Chondrocyte (in vitro differentiated cells): ENCODE measurements around the gene FAM228B. TPM values are rescaled to one million over a fixed set of nuclear protein-coding genes. Genes with fewer than 3 reads are reported as not detected.

Experiments
- DNase-seq: peaks from one replicate; pipeline ENCODE4 v3.0.0; 2021; ENCODE audit warnings: mixed read lengths, low spot score
- H3K27ac Mint-ChIP-seq: one replicate; pipeline ENCODE4 v1.8.0; 2021; ENCODE audit warnings: mild to moderate bottlenecking, moderate library complexity, mixed read lengths; ENCODE audit not compliant: unreplicated experiment
- H3K27me3 Mint-ChIP-seq: 2 replicates; pipeline ENCODE4 v1.8.0; 2021; ENCODE audit warnings: low read depth, mixed read lengths
- H3K36me3 Mint-ChIP-seq: 2 replicates; pipeline ENCODE4 v1.8.0; 2021; ENCODE audit warnings: low read depth, mixed read lengths
- H3K4me1 Mint-ChIP-seq: 2 replicates; pipeline ENCODE4 v1.8.0; 2021; ENCODE audit warnings: low read depth, mild to moderate bottlenecking, mixed read lengths
- H3K4me3 Mint-ChIP-seq: one replicate; pipeline ENCODE4 v1.8.0; 2021; ENCODE audit warnings: mild to moderate bottlenecking, moderate library complexity, mixed read lengths; ENCODE audit not compliant: unreplicated experiment
- H3K9me3 Mint-ChIP-seq: 2 replicates; pipeline ENCODE4 v1.8.0; 2021; ENCODE audit warnings: low read depth, mixed read lengths
- total RNA-seq: library from RNA; stranded (reverse); gene quantifications from 3 replicates; pipeline ENCODE4 v1.2.1, GENCODE V29; 2021
- TF ChIP-seq, protein P1 (sequence below): fragments of 200-600 bp; sonication (generic); IDR thresholded peaks from 2 replicates; pipeline ENCODE4 v1.5.0; 2021; ENCODE audit warnings: antibody characterized with exemption, mild to moderate bottlenecking, moderate library complexity

Gene FAM228B
- total RNA-seq, 1 donor from 2014 or later, result 15.8 TPM

DNA sequence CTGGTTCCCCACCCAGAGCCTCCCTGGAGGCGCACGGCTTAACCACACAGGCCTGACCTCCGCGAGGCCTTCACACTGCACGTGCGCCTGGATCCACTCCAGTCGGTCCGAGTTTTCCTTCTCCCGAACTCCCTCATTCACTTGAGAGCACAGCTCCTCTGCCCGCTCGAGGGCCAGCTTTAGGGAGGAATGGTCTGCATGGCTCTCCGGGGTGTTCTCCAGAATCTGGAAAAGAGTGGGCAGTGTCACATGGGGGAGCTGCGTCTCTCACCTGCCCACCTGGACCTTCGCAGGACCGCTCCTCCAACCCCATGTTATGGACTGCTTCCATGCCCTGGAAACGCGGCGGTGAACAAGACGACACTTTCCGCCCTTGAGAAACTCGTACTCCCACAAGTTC, 87.5 kb downstream of the FAM228B start:
- H3K27ac Mint-ChIP-seq, result no peak overlapping the region
- H3K4me3 Mint-ChIP-seq, result no peak overlapping the region
- peaks cover 43% of the 10 kb centered on the region for H3K36me3 Mint-ChIP-seq
- TF ChIP-seq, protein P1, sequence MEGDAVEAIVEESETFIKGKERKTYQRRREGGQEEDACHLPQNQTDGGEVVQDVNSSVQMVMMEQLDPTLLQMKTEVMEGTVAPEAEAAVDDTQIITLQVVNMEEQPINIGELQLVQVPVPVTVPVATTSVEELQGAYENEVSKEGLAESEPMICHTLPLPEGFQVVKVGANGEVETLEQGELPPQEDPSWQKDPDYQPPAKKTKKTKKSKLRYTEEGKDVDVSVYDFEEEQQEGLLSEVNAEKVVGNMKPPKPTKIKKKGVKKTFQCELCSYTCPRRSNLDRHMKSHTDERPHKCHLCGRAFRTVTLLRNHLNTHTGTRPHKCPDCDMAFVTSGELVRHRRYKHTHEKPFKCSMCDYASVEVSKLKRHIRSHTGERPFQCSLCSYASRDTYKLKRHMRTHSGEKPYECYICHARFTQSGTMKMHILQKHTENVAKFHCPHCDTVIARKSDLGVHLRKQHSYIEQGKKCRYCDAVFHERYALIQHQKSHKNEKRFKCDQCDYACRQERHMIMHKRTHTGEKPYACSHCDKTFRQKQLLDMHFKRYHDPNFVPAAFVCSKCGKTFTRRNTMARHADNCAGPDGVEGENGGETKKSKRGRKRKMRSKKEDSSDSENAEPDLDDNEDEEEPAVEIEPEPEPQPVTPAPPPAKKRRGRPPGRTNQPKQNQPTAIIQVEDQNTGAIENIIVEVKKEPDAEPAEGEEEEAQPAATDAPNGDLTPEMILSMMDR, result no peak
- no peak for DNase-seq
- peaks cover 4% of the 10 kb centered on the region for H3K4me1 Mint-ChIP-seq
- no peaks in the 10 kb centered on the region for H3K27me3 Mint-ChIP-seq
- H3K9me3 Mint-ChIP-seq, result no peaks in the 10 kb centered on the region

DNA sequence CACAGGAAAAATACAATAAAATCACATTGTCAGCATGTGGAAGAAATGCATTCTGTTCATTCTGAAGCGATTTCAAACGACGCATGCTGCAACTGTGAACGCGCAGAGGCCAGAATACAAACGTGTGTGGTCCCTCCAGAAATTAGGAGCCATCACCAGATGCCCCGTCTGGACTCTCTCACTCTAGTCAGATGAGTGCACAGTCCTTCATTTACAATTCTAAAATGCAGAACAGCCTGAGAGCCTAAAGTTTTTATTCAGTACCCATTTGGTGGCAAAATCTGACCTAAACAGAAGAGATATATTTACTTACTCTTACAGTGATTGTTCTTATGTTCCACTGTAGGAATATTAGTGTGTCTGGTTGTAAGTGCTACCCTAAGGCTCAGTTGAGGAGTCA, 88.1 kb downstream of the FAM228B start:
- Mint-ChIP-seq H3K27ac (no peak overlapping the region), H3K9me3 (no peaks in the 10 kb centered on the region), H3K4me1 (peaks cover 4% of the 10 kb centered on the region), H3K4me3 (no peak overlapping the region), H3K27me3 (no peaks in the 10 kb centered on the region), H3K36me3 (peaks cover 44% of the 10 kb centered on the region)
- TF ChIP-seq, protein P1, result no peak
- DNase-seq, result no peak

DNA sequence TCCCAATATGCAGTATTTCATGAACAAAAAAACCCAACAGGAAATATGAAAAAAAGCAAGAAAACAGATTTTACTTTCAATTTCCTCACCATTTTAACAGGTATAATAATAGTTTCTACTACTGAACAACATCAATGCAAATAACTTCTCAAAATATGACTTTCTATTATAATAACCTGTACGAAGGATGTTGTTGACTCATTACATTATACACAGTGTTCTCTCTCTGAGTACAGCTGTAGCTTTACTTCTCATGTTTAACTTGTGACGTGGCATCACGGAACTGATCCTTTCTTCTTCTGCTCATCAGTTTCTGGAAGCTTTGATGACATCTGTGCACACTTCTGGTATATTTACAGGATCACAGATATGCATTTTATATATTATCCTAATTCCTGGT, 91.6 kb downstream of the FAM228B start:
- Mint-ChIP-seq H3K27me3 (no peaks in the 10 kb centered on the region), H3K4me1 (peaks cover 5% of the 10 kb centered on the region), H3K4me3 (no peak overlapping the region), H3K36me3 (peaks cover 28% of the 10 kb centered on the region), H3K9me3 (no peaks in the 10 kb centered on the region), H3K27ac (no peak overlapping the region)
- TF ChIP-seq, protein P1, result no peak
- no peak for DNase-seq

Other genes with a start within 250 kb of the FAM228B start
- gene ATAD2B, start 196.3 kb upstream of the FAM228B start, total RNA-seq, result 15.8 to 20.9 TPM (median 15.9 TPM) in 3 replicates
- 15.8 to 19.0 TPM (median 18.1 TPM) in 3 replicates for gene UBXN2A, start 183.0 kb upstream of the FAM228B start, total RNA-seq
- gene MFSD2B, start 113.4 kb upstream of the FAM228B start, total RNA-seq, result 0.51 TPM in 1 of 3 replicates, not detected in the others
- 10.6 to 12.6 TPM (median 12.5 TPM) in 3 replicates for gene WDCP, start 76.1 kb upstream of the FAM228B start, total RNA-seq
- 10.4 to 18.2 TPM (median 16.2 TPM) in 3 replicates for gene FKBP1B, start 73.7 kb upstream of the FAM228B start, total RNA-seq
- 67.0 to 81.9 TPM (median 72.0 TPM) in 3 replicates for gene SF3B6, start 47.1 kb upstream of the FAM228B start, total RNA-seq
- gene TP53I3, start 38.6 kb upstream of the FAM228B start, total RNA-seq, result 48.6 to 56.7 TPM (median 51.7 TPM) in 3 replicates
- gene PFN4, start 135 bp upstream of the FAM228B start, total RNA-seq, result 1.3 to 1.4 TPM (median 1.3 TPM) in 3 replicates
- 0.22 to 0.58 TPM (median 0.31 TPM) in 3 replicates for gene FAM228A, start 51.6 kb downstream of the FAM228B start, total RNA-seq
- gene ITSN2, start 237.1 kb downstream of the FAM228B start, total RNA-seq, result 26.6 to 30.2 TPM (median 28.6 TPM) in 3 replicates